Measurements from ENCODE around the gene IZUMO1. TPM values are rescaled to one million over a fixed set of nuclear protein-coding genes. Genes with fewer than 3 reads are reported as not detected.
A peak's percentile ranks its signal among the peaks of the same experiment; 100 is the strongest.

IZUMO1 gene
- total and polyA plus RNA-seq, 2 of the 13 experiments (the other 11 are each of a cell fraction or from before 2014, with no cell fraction given) = 0.07 to 0.22 TPM

DNA sequence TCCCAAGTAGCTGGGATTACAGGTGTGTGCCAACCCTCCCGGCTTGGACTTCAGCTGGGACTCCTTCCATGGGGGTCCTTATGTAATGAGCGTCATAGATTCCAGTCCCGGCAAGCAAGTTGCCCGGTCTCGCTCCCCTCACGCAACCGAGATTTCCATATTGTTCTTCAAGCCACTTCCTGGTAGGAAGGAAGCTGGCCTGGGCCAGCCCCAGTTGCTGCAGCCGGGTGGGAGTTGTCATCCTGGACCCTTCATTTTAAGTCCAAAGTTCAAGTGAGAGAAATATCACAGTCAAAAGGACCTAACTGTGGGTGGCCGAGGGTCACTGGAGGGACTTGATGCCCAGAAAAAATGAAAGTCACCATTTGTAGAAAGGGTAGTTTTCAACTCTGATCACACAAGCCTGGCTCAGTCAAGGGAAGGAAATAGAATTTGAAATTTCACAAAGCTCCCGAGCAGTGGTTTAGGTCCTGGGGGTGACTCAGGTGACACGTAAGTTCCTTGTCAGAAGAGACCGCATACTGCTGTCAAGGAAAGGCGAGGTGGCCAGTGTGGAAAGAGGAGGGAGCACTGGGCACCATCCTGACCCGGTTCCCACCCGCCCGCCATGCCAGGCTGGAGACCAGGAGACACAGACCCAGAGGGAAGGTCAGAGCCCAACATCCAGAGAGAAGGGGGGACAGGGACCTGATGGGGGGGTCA, 13.9 kb upstream of the IZUMO1 start:
- Histone ChIP-seq H3K27ac (ENCODE audit: extremely low read length, insufficient read depth, low read length) (no peak overlapping the region), H3K4me2 (ENCODE audit: low read depth, low read length) (peak overlapping the region; percentile 50), H3K4me3 (replicated peaks in 1 of 3; ENCODE audit: insufficient read depth in 1 of 3, low read depth in 2 of 3, low read length in 3 of 3) (0 out of 6 replicates have a peak overlapping the region, but pooled peaks of 1 of the 3 experiments have one; percentile 25), H2AFZ (ENCODE audit: low read length) (peak overlapping the region; percentile 59), H3K36me3 (replicated peaks in 1 of 2; ENCODE audit: control insufficient read depth in 1 of 2, insufficient read depth in 2 of 2, low read length in 2 of 2) (no peaks in the 10 kb centered on the region), H3K79me2 (ENCODE audit: insufficient read depth, low read length) (no peaks in the 10 kb centered on the region), H3K27me3 (ENCODE audit: control insufficient read depth in 1 of 2, insufficient read depth in 2 of 2, low read length in 2 of 2) (no peaks in the 10 kb centered on the region), H3K9me3 (ENCODE audit: low read length) (no peaks in the 10 kb centered on the region), H4K20me1 (ENCODE audit: insufficient read depth, low read length) (no peaks in the 10 kb centered on the region), H3K9ac (ENCODE audit: insufficient read depth, low read depth, low read length) (no peak overlapping the region), H3K4me1 (ENCODE audit: insufficient read depth, low read length) (peaks cover 65% of the 10 kb centered on the region)
- ChIA-PET POLR2A (interaction anchor here (0.6 to 3.8 kb wide), 9 partner anchors 9 to 879 kb away, joined by 3 to 30 read pairs (median 3); partner anchors contain the start of genes GYS1, IZUMO1, PPP1R15A and RRAS), CTCF (ENCODE audit: low intra/inter-chr PET ratio, low total read pairs) (no interaction called here)
- BruUV-seq (replicated peaks) = no TSS peak
- in situ Hi-C loops (cut with HindIII; ENCODE audit: extremely low pct_ligation_motif_present, low pct_unique_long_range_greater_than_20kb) = no loop called here
- ATAC-seq = peak; percentile 25; the same call in 2 of the 3 replicates
- FAIRE-seq = no peak
- WGBS (ENCODE audit: low lambda C conversion rate) = 55% methylated on average over 16 of the region's 16 CpGs
- intact Hi-C loops (cut with micrococcal nuclease; ENCODE audit: unreplicated experiment) = no loop called here
- peak; percentile 48 for DNase-seq (ENCODE audit: low spot score)
- TF ChIP-seq ZFX (CRISPR knock-in tag; IDR thresholded peaks at IDR 0.05; ENCODE audit: low read depth) = no peak
- no peak for TF ChIP-seq RBAK (CRISPR knock-in tag; IDR thresholded peaks at IDR 0.05)
- TF ChIP-seq ZNF75D (CRISPR knock-in tag; IDR thresholded peaks at IDR 0.05; ENCODE audit: borderline replicate concordance) = no peak
- no peak for TF ChIP-seq ZBTB42 (CRISPR knock-in tag; IDR thresholded peaks at IDR 0.05)
- no peak for TF ChIP-seq PAX8 (CRISPR knock-in tag; IDR thresholded peaks at IDR 0.05; ENCODE audit: borderline replicate concordance)
- TF ChIP-seq, protein P1, sequence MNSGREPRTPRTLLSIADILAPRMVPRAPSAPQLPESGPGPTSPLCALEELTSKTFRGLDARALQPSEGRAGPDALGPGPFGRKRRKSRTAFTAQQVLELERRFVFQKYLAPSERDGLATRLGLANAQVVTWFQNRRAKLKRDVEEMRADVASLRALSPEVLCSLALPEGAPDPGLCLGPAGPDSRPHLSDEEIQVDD (CRISPR knock-in tag; IDR thresholded peaks at IDR 0.05; ENCODE audit: borderline replicate concordance) = no peak
- no peak for TF ChIP-seq ZNF598 (CRISPR knock-in tag; IDR thresholded peaks at IDR 0.05; ENCODE audit: borderline replicate concordance)
- no peak for TF ChIP-seq KMT2A (CRISPR knock-in tag; IDR thresholded peaks at IDR 0.05)
- TF ChIP-seq TCF12 (IDR thresholded peaks at IDR 0.05) = no peak
- TF ChIP-seq TCF12 (CRISPR knock-in tag; IDR thresholded peaks at IDR 0.05) = no peak
- TF ChIP-seq PAWR (CRISPR knock-in tag; IDR thresholded peaks at IDR 0.05; ENCODE audit: borderline replicate concordance) = no peak
- TF ChIP-seq, protein P2, sequence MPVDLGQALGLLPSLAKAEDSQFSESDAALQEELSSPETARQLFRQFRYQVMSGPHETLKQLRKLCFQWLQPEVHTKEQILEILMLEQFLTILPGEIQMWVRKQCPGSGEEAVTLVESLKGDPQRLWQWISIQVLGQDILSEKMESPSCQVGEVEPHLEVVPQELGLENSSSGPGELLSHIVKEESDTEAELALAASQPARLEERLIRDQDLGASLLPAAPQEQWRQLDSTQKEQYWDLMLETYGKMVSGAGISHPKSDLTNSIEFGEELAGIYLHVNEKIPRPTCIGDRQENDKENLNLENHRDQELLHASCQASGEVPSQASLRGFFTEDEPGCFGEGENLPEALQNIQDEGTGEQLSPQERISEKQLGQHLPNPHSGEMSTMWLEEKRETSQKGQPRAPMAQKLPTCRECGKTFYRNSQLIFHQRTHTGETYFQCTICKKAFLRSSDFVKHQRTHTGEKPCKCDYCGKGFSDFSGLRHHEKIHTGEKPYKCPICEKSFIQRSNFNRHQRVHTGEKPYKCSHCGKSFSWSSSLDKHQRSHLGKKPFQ (CRISPR knock-in tag; IDR thresholded peaks at IDR 0.05; ENCODE audit: insufficient replicate concordance) = no peak
- TF ChIP-seq, protein P3, sequence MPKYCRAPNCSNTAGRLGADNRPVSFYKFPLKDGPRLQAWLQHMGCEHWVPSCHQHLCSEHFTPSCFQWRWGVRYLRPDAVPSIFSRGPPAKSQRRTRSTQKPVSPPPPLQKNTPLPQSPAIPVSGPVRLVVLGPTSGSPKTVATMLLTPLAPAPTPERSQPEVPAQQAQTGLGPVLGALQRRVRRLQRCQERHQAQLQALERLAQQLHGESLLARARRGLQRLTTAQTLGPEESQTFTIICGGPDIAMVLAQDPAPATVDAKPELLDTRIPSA (CRISPR knock-in tag; IDR thresholded peaks at IDR 0.05; ENCODE audit: borderline replicate concordance) = no peak
- TF ChIP-seq SALL1 (CRISPR knock-in tag; IDR thresholded peaks at IDR 0.05) = peak; percentile 40; the same call in 1 of the 2 replicates
- TF ChIP-seq ZNF317 (CRISPR knock-in tag; IDR thresholded peaks at IDR 0.05) = no peak
- TF ChIP-seq, protein P4, sequence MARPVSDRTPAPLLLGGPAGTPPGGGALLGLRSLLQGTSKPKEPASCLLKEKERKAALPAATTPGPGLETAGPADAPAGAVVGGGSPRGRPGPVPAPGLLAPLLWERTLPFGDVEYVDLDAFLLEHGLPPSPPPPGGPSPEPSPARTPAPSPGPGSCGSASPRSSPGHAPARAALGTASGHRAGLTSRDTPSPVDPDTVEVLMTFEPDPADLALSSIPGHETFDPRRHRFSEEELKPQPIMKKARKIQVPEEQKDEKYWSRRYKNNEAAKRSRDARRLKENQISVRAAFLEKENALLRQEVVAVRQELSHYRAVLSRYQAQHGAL (CRISPR knock-in tag; IDR thresholded peaks at IDR 0.05; ENCODE audit: not compliant biosample characterization) = no peak
- no peak for TF ChIP-seq RXRA (CRISPR knock-in tag; IDR thresholded peaks at IDR 0.05)
- TF ChIP-seq ZNF589 (CRISPR knock-in tag; conservative IDR thresholded peaks at IDR 0.05) = no peak
- no peak for TF ChIP-seq TBX2 (CRISPR knock-in tag; IDR thresholded peaks at IDR 0.05; ENCODE audit: borderline replicate concordance)
- no peak for TF ChIP-seq KDM5A (IDR thresholded peaks at IDR 0.05; ENCODE audit: borderline replicate concordance, low read length)
- no peak for TF ChIP-seq PTBP1 (IDR thresholded peaks at IDR 0.05; ENCODE audit: low read depth, low read length, poor library complexity, severe bottlenecking)

All from HepG2 (cell line).